ENCODE data around the gene UHRF2. TPM values are rescaled to one million over a fixed set of nuclear protein-coding genes. Genes with fewer than 3 reads are reported as not detected.

Gene UHRF2
- total RNA-seq, 1 donor from 2014 or later = 114 TPM

GRCh38 chr9:6543204-6543603 lies 130.2 kb downstream of the UHRF2 start:
- Mint-ChIP-seq H3K27ac (no peak overlapping the region), H3K4me3 (no peak overlapping the region), H3K9me3 (no peaks in the 10 kb centered on the region), H3K36me3 (ENCODE audit: low read depth) (no peaks in the 10 kb centered on the region), H3K4me1 (no peaks in the 10 kb centered on the region), H3K27me3 (no peaks in the 10 kb centered on the region)
- no peak for DNase-seq
- ChIA-PET CTCF (no interaction called here), POLR2A (no interaction called here)
- intact Hi-C loops (cut with micrococcal nuclease) = no loop called here
- ATAC-seq (ENCODE audit: low read depth) = no peak
- TF ChIP-seq CTCF (IDR thresholded peaks at IDR 0.05) = no peak

GRCh38 chr9:6545017-6545691 lies 132.2 kb downstream of the UHRF2 start:
- CTCF ChIA-PET = no interaction called here
- TF ChIP-seq CTCF (IDR thresholded peaks at IDR 0.05) = no peak
- Mint-ChIP-seq H3K9me3 (no peaks in the 10 kb centered on the region), H3K4me3 (no peak overlapping the region), H3K27me3 (no peaks in the 10 kb centered on the region), H3K36me3 (ENCODE audit: low read depth) (no peaks in the 10 kb centered on the region), H3K27ac (no peak overlapping the region), H3K4me1 (no peaks in the 10 kb centered on the region)
- intact Hi-C loops (cut with micrococcal nuclease) = no loop called here
- POLR2A ChIA-PET = no interaction called here
- DNase-seq (no peak), ATAC-seq (ENCODE audit: low read depth) (no peak)

- H3K4me1 Mint-ChIP-seq = no peaks in the 10 kb centered on the region
- no peak for TF ChIP-seq CTCF (IDR thresholded peaks at IDR 0.05)
- H3K36me3 Mint-ChIP-seq (ENCODE audit: low read depth) = no peaks in the 10 kb centered on the region
- ChIA-PET CTCF (no interaction called here), POLR2A (no interaction called here)
- ATAC-seq (ENCODE audit: low read depth) (no peak), DNase-seq (no peak)
- no peak overlapping the region for H3K4me3 Mint-ChIP-seq
- intact Hi-C loops (cut with micrococcal nuclease) = no loop called here
- H3K27ac Mint-ChIP-seq = no peak overlapping the region
- H3K27me3 Mint-ChIP-seq = no peaks in the 10 kb centered on the region
- no peaks in the 10 kb centered on the region for H3K9me3 Mint-ChIP-seq
Measured at GRCh38 chr9:6549106-6549800, 136.3 kb downstream of the UHRF2 start.

- H3K4me1 Mint-ChIP-seq = no peaks in the 10 kb centered on the region
- ChIA-PET CTCF (no interaction called here), POLR2A (no interaction called here)
- ATAC-seq (ENCODE audit: low read depth) = no peak
- no peak for DNase-seq
- intact Hi-C loops (cut with micrococcal nuclease) = no loop called here
- no peaks in the 10 kb centered on the region for H3K9me3 Mint-ChIP-seq
- H3K4me3 Mint-ChIP-seq = no peak overlapping the region
- no peaks in the 10 kb centered on the region for H3K36me3 Mint-ChIP-seq (ENCODE audit: low read depth)
- no peaks in the 10 kb centered on the region for H3K27me3 Mint-ChIP-seq
- no peak overlapping the region for H3K27ac Mint-ChIP-seq
- no peak for TF ChIP-seq CTCF (IDR thresholded peaks at IDR 0.05)
Measured at GRCh38 chr9:6551136-6551535, 138.1 kb downstream of the UHRF2 start.

- intact Hi-C loops (cut with micrococcal nuclease) = no loop called here
- Mint-ChIP-seq H3K27me3 (no peaks in the 10 kb centered on the region), H3K4me1 (no peaks in the 10 kb centered on the region), H3K36me3 (ENCODE audit: low read depth) (no peaks in the 10 kb centered on the region), H3K9me3 (no peaks in the 10 kb centered on the region), H3K4me3 (no peak overlapping the region), H3K27ac (no peak overlapping the region)
- ChIA-PET CTCF (no interaction called here), POLR2A (no interaction called here)
- no peak for DNase-seq
- no peak for TF ChIP-seq CTCF (IDR thresholded peaks at IDR 0.05)
- no peak for ATAC-seq (ENCODE audit: low read depth)
Measured at GRCh38 chr9:6552033-6552432, 139.0 kb downstream of the UHRF2 start.
